Activated CD4-positive, CD25-positive, alpha-beta regulatory T cell treated with anti-CD3 and anti-CD28 coated beads, Interleukin-2, amount 50 U/mL, for 72 hours (primary cell): ENCODE data around the gene METTL1.

Experiments used
- DNase-seq: peaks from one replicate; pipeline ENCODE4 v3.0.0; 2021

The METTL1 gene

DNA sequence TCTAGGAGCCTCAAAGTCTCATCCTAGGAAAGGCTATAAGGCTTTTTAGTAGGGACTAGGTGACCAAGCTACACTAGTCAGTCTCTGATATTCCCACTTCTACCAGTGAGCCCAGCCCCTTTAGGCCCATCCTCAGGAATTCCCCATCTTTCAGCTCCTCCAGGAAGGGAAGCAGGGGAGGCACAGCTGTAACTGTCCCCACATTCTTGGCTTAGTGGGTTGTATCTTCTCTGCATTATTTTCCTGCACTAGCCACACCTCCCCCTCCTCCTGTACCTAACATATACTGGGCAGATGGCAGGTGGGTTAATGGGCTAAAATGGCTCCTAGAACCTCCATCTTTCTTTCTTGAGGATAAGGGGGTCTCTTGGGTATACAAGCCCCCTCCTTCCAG, 4.6 kb downstream of the METTL1 start:
- DNase-seq, result no peak

DNA sequence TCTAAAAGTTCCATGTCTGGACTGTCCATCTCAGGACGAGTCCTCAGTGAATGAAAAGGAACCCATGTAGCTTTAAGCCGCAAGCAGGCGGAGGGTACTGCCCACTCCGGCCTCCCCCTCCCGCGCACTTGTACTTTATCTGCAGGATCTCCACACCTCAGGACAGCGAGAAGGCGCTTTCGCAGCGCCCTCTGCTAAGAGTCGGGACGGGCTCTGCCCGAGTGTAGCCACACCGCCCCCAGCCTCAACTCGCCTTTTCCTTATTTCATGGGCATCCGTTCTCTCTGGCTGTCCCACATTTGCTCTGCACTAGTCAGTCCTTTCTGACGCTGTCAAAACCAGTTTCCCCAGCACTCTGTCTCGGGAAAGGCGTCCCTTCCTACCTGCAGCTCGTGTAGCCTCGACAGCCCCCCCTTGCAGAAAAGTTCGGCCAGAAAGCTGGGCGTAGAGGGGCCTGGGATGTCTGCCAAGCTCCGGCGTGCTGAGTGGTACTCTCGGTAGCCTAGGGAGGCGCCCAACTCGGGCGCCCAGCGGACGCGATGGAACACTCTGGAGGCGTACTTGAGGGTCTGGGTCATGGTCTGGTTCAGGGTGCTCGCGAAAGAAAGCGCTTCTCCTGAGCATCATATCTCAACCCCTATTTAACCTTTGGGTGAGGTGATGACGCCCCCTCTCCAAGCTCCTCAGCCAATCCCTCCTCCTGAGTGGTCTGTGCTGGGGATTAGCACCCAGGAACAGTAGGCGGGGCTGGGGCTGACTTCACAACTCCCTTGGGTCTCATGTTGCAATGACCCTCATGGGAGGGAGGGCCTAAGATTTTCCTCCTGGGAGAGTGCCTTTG, 5.2 kb downstream of the METTL1 start, which contains the start of gene CYP27B1:
CYP27B1 (minus strand) TSS at position 615 of the 841 bp plus-strand sequence; CDS start at position 578, 37 bp downstream.
- peak; percentile 39 for DNase-seq

DNA sequence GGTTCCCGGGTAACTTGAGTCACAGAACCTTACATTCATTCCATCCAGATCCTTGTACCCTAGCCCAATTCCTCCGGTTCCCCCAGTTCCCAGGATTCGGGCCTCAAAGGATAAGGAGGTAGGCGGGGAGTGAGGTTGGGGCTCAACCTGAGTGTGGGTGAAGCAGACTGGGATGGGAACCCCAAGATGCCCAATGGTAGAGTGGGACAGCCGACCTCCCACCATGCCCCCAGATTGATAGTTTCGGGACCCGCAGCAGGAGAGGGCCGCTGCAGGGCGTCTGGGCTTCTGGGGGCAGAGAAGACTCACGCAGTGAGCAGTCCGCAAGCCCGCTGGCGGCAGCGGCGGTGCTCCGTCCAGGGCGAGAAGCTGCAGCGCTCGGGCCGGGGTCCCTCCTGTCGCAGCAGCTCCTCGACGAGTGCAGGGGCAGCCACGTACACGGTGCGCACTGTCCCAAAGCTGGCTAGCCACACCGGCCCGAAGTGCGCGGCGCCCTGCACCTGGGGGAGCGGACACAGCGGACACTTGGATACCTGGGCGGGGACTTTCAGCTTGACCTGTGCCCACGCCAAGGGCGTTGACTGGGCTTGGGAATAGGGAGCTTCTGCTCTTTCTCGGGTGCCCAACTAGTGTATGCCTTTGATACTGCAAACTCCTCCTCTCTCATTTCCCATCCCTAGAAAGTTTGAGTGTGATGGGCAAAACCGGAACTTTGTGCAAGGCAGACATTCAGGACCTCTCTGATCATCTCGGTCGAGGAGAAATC, 6.0 kb downstream of the METTL1 start:
- DNase-seq, result no peak

DNA sequence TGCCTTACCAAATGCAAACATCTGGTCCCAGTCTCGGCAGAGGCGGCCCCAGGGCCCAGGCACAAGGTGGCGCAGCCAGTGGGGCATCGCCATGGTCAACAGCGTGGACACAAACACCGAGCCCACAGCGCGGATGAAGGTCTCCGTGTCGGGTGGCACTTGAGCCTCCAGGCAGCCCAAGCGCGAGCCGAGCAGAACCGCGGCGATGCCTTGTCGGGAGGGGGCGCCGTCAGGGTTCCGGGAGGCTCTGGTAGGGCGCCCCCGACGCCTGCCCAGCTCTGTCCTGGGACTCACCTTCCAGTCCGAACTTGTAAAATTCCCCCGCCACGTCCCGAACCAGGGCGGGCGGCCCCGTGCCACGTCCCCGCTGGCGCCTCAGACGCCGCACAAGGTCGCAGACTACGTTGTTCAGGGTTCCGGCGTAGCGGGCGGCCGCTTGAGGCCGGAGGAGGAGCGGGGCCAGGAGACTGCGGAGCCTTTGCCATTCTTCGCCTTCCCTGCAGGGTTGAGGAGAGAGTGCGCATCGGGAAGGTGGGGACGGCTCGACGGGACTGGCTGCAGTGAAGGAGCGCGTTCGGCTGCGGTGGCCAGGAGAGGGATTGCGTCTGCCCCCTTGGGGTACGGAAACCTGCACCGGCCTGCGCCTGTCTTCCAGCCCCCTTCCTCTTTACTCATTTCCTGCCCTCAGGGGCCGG, 6.8 kb downstream of the METTL1 start:
- peak; percentile 67 for DNase-seq

DNA sequence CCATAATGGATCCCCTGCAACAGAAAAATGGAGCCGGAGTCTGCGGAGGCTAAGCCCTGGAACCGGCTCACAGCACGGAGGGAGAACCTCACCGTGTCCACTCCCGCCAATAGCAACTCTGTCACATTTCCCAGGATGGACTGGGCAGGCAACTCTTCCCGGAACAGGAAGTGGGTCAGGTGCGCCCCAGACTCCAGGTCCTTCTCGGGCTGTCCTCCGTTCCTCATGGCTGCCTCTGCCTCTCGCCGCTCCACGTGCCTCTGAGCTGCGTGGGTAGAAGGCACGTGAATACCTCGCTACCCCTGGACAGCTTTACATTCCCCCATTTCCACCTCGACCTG, 7.3 kb downstream of the METTL1 start:
- DNase-seq, result no peak

DNA sequence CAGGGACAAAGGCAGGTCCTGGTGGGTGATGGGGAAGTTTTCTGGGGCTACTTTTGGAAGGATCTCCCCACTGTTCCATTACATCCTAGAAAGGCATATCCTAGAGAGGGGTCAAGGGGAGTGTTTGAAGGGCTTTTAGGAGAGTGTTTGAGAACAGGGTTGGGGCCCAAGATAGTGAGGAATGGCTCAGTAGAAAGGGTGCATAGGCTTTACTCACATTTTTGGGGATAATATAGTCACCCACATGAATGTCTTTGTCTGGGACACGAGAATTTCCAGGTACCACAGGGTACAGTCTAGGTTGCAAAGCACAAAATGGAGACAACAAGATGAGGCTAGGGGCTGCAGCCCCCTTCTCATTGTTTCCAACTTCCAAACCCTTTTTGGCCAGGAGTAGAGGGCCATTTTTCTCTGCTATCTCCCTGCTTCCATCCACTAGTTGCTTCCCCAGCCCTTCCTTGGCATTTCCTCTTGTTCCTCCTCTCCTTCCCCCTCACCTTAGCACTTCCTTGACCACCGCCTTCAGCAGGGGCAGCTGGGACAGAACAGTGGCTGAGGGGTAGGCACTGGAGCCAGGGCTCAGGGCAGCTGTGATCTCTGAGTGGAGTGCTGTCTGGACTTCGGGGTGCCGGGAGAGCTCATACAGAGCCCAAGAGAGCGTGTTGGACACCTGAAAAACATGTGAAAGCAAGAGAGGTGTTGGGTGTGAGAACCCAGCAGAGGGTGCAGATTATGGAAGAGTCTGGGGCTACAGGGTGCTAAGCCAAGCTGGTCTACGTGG, 7.8 kb downstream of the METTL1 start:
- no peak for DNase-seq

DNA sequence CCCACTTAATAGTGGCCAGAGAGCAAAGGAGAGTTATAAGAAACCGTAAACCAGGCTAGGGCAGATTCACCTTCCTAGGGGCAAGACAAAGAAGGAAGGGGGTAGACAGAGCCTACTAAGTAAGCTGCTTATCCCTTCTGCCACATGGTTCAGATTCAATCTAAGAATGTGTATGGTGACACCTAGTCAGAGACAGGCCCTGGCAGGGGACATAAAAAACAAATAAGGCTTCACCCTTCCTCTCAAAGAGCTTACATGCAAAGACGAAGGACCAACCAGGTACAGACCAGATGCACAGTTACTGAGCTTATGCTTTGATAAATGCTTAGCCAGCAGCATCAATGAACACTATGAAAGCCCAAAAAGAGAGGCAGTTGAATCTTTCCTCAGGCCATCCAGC, 9.4 kb downstream of the METTL1 start:
- DNase-seq, result no peak

DNA sequence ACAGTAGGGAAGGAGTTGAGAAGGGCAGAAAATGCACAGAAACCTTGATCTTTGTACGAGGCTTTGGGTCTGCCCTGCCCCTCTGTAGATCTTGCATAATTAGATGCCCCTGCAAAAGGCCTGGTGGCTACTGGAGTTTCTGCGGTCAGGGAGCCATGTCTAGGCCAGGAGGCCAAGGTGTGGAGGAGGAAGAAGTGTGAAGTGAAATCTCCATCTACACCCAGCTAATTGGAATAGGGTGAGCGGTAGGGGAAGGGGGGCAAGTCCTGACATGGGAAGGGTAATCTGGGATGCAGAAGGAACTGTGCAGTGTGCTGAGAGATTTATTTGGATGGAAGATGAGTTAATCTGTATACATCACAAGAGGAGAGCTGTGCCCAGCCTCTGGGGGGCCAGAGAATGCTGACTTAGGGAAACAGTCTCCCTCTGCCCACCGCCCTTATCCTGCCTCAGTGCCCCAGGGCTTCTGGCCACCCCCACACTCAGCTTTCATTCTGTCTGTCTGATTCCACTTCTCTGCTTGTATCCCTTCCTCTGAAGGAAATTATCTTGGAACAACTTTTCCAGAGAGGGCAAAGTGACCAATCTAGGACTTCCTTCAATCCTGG, 10.4 kb downstream of the METTL1 start:
- no peak for DNase-seq

DNA sequence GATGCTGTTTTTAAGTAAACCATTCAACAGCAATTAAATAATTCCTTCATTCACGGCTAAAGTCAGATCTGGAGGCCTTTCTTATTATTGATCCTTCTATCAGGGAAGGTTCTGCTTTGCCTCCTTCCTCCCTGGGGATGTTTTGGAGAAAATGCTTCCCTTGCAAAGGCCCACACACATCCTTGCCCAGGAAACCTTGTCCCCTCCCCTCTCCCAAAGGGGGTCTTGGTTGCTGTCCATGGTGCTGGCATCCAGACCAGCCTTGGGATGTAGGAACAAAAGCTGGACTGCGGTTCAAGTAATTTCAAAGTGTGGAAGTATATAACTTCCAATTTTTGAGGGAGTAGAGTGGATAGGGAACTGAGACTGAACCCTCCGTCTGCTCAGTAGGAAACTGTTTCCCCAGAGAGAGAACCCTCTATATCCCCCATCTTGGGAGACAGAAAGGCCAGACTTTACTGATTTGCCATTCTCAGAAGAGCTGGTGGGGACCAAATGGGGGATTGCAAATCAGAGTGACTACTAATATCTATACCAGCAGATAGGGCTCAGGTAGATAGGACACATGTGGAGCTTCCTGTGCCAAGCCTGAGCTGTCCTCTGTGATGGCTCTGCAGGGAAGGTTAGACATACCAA, 11.4 kb downstream of the METTL1 start:
- DNase-seq, result no peak

DNA sequence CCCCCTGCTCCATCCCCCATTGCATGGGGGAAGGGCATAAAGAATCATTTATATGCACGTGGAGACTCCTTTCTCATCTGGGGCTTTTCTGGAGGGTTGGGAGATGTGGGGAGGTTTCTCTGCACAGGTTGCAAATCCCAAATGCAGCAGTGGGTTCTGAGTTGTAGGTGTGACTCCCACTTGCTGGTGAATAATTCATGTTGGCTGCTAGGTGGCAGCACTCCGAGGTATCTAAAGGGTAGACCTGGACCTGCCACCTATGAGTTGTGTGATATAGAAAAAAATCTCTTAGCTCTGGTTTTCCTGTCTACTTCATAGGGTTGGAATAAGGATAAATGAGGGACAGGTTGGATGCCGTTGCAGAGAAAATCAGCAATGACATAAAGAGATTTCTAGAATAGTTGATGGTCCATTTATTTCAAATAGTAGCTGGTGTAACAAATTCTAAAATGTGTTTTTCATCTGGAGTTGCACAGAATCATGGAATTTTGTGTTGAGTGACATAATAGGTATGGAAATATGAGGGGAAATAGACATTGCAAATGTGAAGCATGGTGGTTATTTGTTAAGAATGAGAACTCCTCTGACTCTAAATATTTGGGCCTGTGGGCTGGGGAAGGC, 12.4 kb downstream of the METTL1 start:
- DNase-seq, result no peak

DNA sequence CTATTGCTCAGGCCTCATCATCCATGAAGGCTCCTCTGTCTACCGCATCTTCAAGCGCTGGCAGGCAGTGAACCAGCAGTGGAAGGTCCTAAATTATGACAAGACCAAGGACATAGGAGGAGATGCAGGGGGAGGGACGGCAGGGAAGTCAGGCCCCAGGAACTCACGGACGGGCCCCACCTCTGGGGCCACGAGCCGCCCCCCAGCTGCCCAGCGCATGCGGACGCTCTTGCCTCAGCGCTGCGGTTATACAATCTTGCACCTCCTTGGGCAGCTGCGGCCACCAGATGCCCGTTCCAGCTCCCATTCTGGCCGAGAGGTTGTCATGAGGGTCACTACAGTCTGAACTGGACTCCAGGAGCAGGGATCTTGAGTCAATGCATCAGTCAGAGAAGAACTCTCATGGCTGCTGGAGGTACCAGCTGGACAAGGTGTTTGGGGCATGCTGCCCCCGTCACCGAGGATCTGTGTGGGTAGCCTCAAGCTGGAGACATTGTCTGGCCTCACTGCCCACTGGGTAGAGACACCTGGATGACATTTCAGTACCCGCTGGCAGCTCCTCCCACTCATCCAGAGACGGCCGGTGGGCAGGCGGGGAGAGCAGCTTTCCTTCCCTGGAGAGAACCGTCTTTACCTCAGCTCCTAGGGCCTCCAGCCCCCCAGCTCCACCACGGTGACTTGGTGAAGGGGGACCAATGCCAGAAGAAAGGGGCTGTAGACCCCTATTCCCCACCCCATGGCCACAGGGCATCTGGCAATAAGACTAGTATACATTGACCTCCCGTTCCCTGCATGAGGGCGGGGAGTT, 13.1 kb downstream of the METTL1 start:
- DNase-seq, result no peak

DNA sequence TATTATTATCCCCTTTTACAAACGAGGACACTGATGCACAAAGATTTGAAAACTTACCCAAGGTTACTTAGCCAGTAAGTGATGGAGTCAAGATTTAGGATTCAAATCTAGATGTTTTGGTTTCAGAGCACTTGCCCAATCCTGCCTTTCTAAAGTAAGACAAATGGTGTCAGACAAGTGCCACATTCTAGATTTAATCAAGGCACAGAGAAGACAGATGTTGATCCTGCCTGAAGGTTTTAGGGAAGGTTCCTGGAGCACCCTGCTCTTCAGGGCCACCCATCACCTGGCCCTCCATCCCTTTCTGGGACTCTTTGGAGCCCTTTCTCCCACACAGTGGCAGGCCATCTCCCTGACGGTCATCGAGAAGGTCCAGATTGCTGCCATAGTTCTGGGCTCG, 14.1 kb downstream of the METTL1 start:
- no peak for DNase-seq

DNA sequence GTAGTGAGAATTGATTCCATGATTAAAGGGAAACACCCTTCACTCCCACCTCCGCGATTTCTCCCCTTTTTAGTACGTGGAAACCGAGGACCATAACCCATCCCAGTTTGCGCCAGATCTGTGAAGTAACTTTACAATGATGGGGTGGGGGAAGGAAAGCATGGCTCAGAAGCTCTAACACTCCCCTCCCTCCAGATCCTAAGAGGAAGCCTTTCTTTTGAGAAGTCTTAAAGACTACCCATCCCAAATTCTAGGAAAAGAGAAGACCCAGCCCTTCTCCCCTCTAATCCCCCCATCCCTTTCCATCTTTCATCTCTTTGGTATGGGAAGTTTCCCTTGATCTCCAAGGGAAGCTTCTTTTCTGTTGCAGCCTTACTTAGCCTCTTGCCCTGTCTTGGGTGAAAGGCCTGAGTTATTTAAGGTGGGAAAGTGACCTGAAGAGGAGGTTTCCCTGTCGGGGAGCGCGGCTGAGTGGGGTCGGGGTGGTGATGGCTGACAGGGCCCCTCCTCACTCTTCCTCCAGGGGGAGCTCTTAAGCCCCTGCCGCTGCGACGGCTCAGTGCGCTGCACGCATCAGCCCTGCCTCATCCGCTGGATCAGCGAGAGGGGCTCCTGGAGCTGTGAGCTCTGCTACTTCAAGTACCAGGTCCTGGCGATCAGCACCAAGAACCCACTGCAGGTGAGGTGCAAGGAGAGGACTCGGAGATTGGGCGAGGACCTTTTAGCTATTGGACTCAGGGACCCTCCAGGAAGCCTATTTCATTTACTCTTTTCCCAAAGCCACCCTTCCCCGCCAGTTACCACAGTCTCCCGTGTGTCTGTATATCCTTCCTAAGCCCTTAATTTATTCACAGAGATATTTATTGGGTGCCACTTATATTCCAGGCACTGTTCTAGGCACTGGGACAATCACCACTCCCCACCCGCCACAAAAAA, 15.2 kb downstream of the METTL1 start:
- DNase-seq, result peak; percentile 71

DNA sequence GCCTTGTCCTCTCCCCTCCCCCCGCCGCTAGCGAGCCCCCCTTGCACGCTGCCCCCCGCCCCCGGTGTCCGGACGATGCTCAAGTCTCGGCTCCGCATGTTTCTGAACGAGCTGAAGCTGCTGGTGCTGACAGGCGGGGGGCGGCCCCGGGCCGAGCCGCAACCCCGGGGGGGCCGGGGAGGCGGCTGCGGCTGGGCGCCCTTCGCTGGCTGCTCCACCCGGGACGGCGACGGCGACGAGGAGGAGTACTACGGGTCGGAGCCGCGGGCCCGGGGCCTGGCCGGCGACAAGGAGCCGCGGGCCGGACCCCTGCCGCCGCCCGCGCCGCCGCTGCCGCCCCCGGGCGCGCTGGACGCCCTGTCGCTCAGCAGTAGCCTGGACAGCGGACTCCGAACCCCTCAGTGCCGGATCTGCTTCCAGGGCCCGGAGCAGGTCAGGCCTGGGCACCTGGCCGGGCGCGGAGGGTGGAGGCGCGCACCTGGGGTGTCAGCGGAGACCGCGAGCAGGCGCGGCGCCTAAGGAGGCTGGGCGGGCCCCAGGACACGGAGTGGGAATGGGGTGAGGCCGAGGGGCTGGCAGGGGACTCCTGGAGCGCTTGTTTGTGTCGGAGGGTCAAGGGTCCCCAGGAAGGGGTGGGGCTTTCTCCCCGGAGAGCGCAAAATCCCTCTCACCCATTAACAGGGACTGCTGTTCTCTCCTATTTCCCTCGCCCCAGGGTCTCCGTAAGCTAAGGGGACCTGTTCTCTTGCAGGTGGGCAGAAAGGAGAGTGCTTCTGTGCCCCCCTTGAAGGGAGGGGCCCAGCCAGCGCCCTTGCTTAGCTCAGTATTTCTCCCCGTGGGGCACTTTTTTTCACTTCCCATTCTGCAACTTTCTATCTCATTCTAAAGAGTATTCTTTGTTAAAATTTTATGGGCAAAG, 16.2 kb downstream of the METTL1 start:
- DNase-seq, result no peak

DNA sequence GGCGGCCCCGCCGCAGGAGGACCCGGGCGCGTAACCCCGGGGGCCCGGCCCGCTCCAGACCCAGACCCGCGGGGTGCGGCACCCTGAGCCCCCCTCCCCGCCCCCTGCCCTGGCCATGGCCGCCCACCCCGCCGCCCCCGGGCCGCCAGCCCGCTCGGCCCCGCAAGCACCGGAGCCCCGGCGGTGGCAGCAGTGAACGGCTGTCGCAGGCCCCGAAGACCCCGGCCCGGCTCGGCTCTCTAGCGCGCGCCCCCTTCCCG, 16.8 kb downstream of the METTL1 start:
- no peak for DNase-seq

DNA sequence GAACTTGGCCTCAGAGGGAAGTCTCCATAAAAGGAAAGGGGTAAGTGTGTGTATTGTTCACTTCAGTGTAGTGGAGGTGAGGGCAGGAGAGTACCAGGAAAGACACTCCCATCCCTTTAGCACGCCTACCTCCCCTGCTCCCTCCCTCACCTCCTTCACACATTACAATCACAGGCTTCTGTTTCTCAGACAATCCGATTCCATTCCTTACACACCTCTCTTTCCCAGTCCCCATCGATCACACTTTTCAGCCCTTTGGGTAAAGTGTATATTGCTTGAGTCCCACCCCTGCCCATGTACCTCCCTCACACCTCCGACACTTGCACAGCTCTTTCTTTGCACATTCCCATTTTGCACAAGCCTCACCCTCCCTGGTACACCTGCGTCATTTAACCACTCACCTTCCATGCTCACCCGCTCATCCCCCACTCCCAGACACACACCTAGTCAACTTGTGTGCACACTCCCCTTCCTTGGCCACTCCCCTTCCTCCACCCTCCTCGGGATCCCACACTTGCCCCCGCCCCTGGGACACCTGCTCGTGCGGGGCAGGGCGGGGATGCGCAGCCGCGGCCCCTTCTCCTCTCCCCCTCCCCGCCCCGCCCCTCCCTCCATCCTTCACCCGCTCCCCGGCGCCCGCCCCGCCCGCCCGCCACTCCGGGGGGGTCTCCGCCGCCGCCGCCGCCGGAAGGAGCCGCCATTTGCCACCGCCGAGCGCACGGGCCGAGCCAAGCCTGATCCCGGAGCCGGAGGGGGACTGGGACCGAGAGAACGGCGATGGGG, 17.3 kb downstream of the METTL1 start, which contains the start of gene MARCHF9:
MARCHF9 (plus strand) TSS at position 693 of the 783 bp plus-strand sequence. CDS start 426 bp downstream, outside the sequence.
- DNase-seq, result peak; percentile 77

DNA sequence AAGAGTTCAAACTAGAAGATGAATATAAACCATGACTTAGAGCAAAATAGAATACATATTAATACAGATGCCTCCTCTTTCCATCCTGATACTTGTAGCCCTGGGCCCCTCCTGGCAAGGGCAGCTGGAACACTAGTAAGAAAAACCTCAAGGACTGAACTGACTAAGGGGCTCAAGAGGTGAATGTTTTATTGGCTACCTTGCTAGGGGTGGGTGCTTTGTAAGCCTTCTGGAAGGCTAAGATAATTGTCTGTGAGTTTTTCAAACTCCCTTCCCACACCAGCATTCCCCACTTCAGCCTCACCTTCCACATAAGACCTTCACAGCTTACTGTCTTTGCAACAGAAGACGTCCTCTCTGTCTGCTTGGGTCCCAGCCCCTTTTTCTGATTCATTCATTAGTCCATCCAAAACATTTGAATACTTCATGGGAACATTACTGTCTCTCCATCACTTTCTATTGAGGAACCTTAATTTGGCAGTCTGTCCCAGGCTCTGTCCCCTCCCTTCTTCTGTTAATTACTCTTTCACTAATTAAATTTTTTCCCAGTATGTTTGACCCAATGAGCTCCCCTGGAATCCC, 18.1 kb downstream of the METTL1 start:
- no peak for DNase-seq
